GM21515 (cell line): ENCODE results near the gene SALL3.

Experiments used
- ATAC-seq: cut with Tn5 transposase; IDR thresholded peaks from one replicate; pipeline ENCODE4 v1.9.1; 2021; ENCODE audit not compliant: unreplicated experiment

SALL3 gene

GRCh38 chr18:78965260-78965659 lies 14.4 kb upstream of the SALL3 start:
- no peak for ATAC-seq

GRCh38 chr18:78965917-78966792 lies 13.5 kb upstream of the SALL3 start:
- ATAC-seq = no peak

GRCh38 chr18:78966793-78967106 lies 12.9 kb upstream of the SALL3 start:
- no peak for ATAC-seq

DNA sequence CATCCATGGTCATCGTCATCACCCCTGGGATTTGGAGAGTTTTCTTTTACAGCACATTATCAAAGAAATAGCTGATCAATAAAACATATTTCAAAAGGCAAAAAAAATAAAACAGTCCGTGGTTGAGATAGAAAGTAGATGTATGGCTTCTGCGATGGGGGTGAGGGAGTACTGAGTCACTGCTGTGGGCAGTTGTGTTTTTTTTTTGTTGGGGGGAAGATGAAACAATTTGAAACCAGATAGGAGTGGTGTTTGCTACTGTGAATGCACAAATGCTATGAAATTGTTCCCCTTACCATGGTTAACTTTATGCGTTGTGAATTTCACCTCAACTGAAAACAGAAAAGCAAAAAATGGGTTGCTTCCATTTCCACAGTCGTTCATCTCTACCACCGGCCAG lies 11.9 kb upstream of the SALL3 start:
- no peak for ATAC-seq

GRCh38 chr18:78969574-78970315 lies 9.9 kb upstream of the SALL3 start:
- no peak for ATAC-seq

GRCh38 chr18:78970774-78971333 lies 8.8 kb upstream of the SALL3 start:
- ATAC-seq = no peak

DNA sequence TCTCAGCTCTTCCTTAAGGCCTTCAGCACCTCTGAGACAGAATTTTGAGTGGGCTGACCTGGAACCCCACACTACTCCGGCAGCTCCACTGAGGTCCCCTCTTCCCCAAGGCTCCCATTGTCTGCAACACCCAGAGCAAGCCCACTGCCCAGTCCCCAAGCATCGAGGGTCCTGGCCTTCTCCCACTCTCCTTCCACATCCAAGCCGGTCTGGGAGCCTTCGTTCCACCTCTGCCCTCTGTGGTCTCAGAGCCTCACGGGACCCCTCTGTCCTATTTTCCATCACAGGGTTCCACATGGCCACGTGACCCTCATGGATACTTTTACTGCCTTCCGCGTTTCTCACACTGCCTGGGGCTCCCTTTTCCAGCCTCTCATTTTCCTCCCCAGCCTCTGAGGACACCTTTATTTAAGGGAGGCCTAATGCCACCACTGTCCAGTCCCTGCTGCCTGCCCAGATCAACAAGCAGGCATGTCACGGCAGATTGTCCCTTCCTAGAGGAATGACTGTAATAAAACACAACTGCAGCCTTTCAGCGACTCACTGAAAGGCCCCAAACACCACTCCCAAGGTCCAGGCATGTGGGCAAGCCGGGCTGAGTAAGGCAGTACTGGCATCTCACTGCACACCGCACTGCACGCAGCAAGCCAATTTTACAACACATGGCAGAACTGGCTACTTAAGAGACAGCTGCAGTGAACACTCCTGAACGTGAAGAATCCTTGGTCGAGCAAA lies 7.9 kb upstream of the SALL3 start:
- ATAC-seq = no peak

DNA sequence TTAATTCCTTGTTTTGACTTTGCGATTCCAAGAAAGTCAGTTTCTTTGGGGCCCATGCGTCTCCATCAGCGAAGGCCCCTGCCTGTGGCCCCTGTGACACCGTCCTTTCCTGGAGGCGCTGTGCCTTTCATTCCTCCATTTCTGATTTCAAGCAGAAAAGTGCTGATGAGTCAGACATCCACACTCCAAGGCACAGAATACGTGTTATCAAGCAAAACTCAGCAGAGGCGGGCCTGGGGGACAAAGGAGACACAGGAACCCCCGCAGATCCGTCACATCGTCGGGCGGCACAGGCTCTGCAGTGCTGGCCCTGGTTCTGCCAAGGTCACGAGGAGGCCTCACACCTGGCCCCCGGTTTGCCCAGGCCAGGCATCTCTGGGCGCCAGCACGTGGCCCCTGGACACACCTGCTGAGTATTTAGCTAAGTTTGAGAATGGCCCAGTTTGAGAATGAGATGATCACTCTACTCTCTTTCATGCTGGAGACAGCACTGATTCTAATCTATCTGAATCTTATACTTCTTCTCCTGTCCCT lies 7.2 kb upstream of the SALL3 start:
- ATAC-seq = no peak

- no peak for ATAC-seq
Measured at GRCh38 chr18:78972930-78973331, 6.7 kb upstream of the SALL3 start.

DNA sequence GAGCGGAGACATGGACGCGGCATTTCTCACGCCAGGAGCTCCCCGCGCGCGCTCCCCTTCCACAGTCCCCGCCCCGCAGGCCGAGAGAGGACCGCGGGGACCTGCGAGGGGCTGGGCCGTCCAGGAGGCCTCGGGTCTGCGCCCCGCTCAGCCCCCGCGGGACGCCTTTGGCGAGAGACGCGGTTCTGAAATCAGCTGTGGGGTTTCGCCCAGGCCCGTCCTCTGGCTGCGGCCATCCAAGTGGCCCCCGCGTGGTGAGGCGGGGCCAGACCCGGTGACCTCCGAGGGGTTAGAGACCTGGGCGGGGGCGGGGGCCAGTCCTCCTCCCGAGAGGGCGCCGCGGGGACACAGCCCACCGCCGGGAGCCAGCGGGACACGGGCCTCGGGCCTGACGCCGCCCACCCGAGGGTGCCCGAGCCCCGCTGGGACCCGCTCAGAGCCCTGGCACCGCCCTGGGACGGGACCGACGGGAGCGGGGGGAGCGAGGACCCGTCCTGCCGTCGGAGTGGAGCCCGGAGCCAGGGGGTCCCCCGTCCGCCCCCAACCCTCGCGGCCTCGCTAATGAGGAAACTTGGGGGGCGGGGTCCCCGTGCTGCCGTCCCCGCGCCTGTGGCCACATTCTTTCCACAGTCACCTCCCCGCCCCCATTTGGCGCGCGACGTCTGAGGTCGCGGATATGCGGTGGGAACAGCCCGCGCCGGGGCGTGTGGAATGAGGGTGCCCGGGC lies 6.1 kb upstream of the SALL3 start:
- no peak for ATAC-seq

DNA sequence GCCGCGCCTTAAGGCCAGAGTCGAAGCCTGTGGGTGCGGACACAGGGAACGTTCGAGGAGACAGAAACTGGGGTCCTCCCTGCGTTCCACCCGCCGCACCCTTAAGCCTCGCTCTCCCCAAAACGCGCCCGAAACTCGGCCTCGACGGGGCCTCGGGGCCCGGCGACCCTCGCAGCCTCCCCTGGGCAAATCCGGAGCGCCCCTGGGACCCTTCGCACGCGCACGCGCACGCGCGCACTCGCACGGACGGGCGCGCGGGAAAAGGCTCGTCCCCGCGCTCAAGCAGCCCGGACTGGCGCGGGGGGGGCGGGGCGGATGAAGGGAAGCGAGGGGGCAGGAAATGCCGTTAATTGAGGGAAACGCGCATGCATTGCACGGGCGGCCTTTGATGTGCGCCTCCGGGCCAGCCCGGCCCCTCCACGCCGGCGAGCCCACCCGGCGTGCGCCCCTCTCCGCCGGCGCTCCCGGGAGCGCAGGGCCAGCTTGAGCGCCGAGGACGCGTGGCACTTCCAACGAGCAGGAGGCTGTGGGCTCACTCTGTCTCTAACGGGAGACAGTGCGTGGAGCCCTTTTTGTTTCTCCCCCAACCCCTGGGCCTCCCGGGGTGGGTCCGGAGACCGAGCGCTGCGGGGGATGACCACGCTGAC lies 5.4 kb upstream of the SALL3 start:
- no peak for ATAC-seq

DNA sequence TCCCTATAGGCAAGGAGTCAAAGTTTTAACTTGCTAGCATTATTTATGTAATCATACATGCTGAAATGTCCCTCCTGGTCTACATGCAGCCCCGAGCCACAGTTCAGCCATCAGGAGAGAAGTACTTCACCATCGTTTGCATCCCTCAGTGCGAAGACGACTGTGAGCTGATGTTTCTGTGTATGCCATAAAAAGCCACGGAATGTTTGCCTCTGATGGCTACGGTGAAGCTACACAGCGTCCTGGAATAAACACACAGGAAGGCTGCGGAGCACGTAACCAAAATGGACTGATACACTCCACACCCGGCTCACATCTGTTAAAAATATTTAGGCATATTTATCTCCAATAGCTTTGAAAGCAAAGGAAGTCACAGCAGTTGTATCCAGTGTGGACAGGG lies 4.3 kb upstream of the SALL3 start:
- ATAC-seq = no peak

- no peak for ATAC-seq
Measured at GRCh38 chr18:78975699-78976335, 3.8 kb upstream of the SALL3 start.

GRCh38 chr18:78976765-78977636 lies 2.6 kb upstream of the SALL3 start:
- no peak for ATAC-seq

DNA sequence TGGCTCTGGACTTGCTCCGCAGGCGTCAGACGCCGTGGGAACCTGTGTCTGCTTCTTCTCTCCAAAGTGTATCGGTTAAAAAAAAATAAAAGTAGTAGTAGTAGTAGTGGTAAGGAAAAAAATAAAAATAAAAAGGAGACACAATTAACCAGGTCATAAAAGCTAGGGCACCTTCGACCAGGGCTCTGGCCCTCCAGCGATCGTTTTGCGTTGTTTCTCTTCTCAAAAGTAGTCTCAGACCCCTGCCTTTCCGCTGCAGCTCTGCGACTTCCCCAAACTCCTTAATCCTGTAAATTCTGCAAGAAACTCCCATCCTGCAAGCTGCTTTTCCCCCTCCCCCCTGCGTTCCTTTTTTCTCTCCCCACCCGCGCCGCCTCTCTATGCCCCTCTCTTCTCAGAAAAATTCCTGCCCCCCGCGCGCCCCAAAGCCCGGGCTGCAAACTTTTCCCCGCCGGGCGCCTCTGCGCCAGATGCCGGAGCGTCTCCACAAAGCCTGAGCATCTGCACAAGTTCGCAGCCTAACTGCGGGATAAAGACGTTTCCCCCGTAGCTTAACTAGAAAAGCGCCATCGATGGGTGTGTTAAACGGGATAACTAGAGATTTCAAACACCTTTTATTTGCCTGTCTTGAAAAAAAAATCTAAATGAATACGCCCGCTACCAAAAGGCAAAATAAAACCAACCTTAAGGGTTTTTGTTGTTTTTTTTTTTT lies 1.8 kb upstream of the SALL3 start:
- no peak for ATAC-seq

DNA sequence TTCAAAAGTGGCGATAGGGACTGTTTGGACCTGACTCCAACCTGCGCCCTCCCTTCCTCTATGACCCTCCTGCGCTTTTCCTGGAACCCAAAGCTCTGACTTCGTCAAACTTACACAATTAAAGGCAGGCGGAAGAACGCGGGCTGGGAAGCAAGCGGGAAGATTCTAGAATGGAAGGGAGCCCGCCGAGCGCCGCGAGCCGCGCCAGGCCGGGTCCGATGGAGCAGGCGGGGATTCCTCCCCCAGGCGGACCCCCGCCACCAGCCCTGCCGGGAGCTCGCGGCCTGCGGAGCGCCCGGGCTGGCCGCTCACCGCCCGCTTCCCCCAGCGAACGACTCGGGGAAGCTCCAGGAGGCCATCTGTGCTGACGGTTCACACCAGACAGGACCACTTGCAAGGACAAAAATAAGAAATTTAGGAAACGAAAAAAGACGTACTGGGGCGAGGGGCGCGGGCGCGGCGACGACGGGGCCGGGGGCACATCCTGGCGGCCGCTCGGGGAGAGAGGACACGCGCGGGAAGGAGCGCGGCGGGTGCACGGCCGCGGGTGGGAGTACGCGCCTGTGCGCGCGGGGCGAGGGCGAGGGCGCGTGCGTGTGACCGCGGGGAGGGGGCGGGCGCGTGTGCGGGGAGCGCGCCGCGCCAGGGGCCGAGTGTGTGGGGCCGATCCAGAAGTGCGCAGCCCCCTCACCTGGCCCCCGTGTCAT lies 1.1 kb upstream of the SALL3 start:
- no peak for ATAC-seq

DNA sequence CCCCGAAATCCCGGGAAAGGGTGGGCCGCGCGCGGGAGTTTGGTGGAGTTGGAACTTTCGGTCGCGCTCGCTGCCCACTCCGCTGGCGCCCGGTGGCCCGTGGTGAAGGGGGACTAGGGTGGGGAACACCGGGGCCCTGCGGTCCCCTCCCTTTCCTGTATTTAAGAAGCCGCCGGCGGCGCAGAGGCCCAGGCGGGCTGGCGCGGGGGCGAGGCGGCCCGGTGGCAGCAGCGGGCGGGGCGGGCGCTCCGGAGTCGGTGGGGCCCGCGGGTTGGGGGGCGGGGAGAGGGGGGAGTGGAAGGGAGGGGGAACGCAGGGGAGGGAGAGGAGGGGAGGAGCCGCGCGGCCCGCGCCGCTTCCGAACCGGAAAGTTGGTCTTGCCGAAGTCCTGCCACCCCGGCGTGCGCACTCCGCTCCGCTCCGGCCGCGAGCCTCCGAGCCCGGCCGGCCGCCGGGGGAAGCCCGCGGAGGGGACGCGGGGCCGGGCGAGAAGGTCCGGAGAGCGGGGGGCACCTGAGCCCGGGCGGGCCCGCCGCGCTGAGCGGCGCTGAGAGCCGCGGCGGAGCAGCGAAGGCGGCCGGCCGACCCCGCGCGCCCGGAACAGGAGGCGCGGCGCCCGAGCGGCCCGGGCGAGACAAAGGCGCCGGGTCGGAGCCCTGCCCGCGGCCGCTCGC lies 425 bp upstream of the SALL3 start:
- no peak for ATAC-seq
